ENCODE data around the gene SLC25A12. TPM values are rescaled to one million over a fixed set of nuclear protein-coding genes. Genes with fewer than 3 reads are reported as not detected.

Gene SLC25A12
- total and polyA plus RNA-seq, 2 donors (not counting 3 experiments of a cell fraction or from before 2014, with no cell fraction given), result 13.6 to 17.1 TPM

DNA sequence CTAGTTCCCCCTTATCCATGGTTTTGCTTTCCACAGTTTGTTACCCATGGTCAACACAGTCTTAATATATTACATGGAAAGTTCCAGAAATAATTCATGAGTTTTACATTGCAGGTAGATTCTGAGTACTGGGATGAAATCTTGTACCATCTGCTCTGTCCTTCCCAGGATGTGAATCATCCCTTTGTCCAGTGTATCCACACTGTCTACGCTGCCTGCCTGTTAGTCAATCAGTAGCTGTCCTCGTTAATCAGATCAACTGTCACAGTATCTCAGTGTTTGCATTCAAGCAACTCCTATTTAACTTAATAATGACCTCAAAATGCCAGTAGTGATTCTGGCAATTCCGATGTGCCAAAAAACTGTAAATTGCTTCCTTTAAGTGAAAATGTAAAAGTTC, 130.4 kb downstream of the SLC25A12 start:
- no peaks in the 10 kb centered on the region for H3K27me3 ChIP-seq (ENCODE audit: control insufficient read depth in 2 of 2, insufficient read depth in 2 of 2, low read length in 2 of 2)
- H3K9me1 ChIP-seq (replicated peaks; ENCODE audit: control insufficient read depth, extremely low read depth, insufficient read depth, low read length), result no peaks in the 10 kb centered on the region
- BruUV-seq (replicated peaks), result no TSS peak
- H3K36me3 ChIP-seq (ENCODE audit: control insufficient read depth in 2 of 2, extremely low read depth in 1 of 2, insufficient read depth in 2 of 2, low read length in 2 of 2), result peaks cover 4 to 12% of the 10 kb centered on the region in 2 experiments
- POLR2A ChIA-PET, result no interaction called here
- dilution Hi-C loops (cut with MboI; ENCODE audit: extremely low pct_ligation_motif_present, low sequenced_read_pairs) (no loop called here), intact Hi-C loops (cut with micrococcal nuclease) (no loop called here)
- H2AFZ ChIP-seq (ENCODE audit: low read depth, low read length), result no peak overlapping the region
- H3K4me3 ChIP-seq (replicated peaks in 1 of 3; ENCODE audit: insufficient read depth in 1 of 3, low read depth in 1 of 3, low read length in 3 of 3), result no peak overlapping the region
- H3K27ac ChIP-seq (ENCODE audit: insufficient read depth, low read depth, low read length), result no peak overlapping the region
- H3K4me2 ChIP-seq (ENCODE audit: insufficient read depth, low read length), result no peak overlapping the region
- no peak for FAIRE-seq
- H3K9ac ChIP-seq (replicated peaks; ENCODE audit: extremely low read depth, insufficient read depth, low read length), result no peak overlapping the region
- no peak for DNase-seq (ENCODE audit: low read depth, low spot score)
- H3K9me3 ChIP-seq (replicated peaks; ENCODE audit: control insufficient read depth, insufficient read depth, low read length), result no peaks in the 10 kb centered on the region
- no peaks in the 10 kb centered on the region for H4K20me1 ChIP-seq (replicated peaks; ENCODE audit: control insufficient read depth, extremely low read depth, insufficient read depth, low read length)
- TF ChIP-seq JUN (IDR thresholded peaks at IDR 0.05; ENCODE audit: borderline replicate concordance, insufficient read depth, insufficient read length, low read depth), result no peak
- TF ChIP-seq GATA2 (IDR thresholded peaks at IDR 0.05; ENCODE audit: insufficient read depth, insufficient read length, low read depth, low read length), result no peak
- no peak for TF ChIP-seq MYC (IDR thresholded peaks at IDR 0.05; ENCODE audit: low read depth, low read length)
- TF ChIP-seq POLR2AphosphoS5 (IDR thresholded peaks at IDR 0.05; ENCODE audit: insufficient read depth, low read depth, low read length), result no peak
- TF ChIP-seq, protein P1, sequence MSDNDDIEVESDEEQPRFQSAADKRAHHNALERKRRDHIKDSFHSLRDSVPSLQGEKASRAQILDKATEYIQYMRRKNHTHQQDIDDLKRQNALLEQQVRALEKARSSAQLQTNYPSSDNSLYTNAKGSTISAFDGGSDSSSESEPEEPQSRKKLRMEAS (IDR thresholded peaks at IDR 0.05; ENCODE audit: insufficient read depth, insufficient read length), result no peak
- TF ChIP-seq EZH2 (IDR thresholded peaks at IDR 0.05; ENCODE audit: borderline replicate concordance, low read depth, low read length, severe bottlenecking), result no peak
- TF ChIP-seq FOS (IDR thresholded peaks at IDR 0.05; ENCODE audit: borderline replicate concordance, insufficient read depth, low read length), result no peak
- TF ChIP-seq, protein P2, sequence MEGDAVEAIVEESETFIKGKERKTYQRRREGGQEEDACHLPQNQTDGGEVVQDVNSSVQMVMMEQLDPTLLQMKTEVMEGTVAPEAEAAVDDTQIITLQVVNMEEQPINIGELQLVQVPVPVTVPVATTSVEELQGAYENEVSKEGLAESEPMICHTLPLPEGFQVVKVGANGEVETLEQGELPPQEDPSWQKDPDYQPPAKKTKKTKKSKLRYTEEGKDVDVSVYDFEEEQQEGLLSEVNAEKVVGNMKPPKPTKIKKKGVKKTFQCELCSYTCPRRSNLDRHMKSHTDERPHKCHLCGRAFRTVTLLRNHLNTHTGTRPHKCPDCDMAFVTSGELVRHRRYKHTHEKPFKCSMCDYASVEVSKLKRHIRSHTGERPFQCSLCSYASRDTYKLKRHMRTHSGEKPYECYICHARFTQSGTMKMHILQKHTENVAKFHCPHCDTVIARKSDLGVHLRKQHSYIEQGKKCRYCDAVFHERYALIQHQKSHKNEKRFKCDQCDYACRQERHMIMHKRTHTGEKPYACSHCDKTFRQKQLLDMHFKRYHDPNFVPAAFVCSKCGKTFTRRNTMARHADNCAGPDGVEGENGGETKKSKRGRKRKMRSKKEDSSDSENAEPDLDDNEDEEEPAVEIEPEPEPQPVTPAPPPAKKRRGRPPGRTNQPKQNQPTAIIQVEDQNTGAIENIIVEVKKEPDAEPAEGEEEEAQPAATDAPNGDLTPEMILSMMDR (IDR thresholded peaks at IDR 0.05; ENCODE audit: extremely low read depth in 1 of 2, insufficient read depth in 1 of 2, low read depth in 1 of 2, low read length in 2 of 2), result no peak
- no peak for TF ChIP-seq POLR2A (IDR thresholded peaks at IDR 0.05; ENCODE audit: low read depth, low read length)
- CTCF ChIA-PET, result no interaction called here
- no peaks in the 10 kb centered on the region for H3K79me2 ChIP-seq (ENCODE audit: control insufficient read depth, insufficient read depth, low read length)
- H3K4me1 ChIP-seq (ENCODE audit: control insufficient read depth, extremely low read depth, insufficient read depth, low read length), result peaks cover 7% of the 10 kb centered on the region
